Karpas-422 (cell line): ENCODE results near the gene SLC15A2. TPM values are rescaled to one million over a fixed set of nuclear protein-coding genes. Genes with fewer than 3 reads are reported as not detected.

ENCODE experiments used
- DNase-seq: peaks from one replicate; pipeline ENCODE4 v3.0.0-alpha.2; 2015
- H2AFZ ChIP-seq: fragments of 200-600 bp; sonication (generic); 2 replicates; pipeline ENCODE4 v1.6.1; 2014; ENCODE audit warnings: antibody characterized with exemption, low read length, mixed read lengths
- H3K27ac ChIP-seq: fragments of 200-600 bp; sonication (generic); 2 replicates; pipeline ENCODE4 v1.5.1; 2014; ENCODE audit warnings: mild to moderate bottlenecking, low read length, moderate library complexity
- H3K27me3 ChIP-seq: fragments of 200-600 bp; sonication (generic); 2 replicates; pipeline ENCODE4 v1.6.1; 2014; ENCODE audit warnings: low read length, mixed read lengths
- H3K36me3 ChIP-seq: fragments of 200-600 bp; sonication (generic); 2 replicates; pipeline ENCODE4 v1.6.1; 2014; ENCODE audit warnings: low read length, mixed read lengths; ENCODE audit not compliant: insufficient read depth
- H3K4me1 ChIP-seq: fragments of 200-600 bp; sonication (generic); 2 replicates; pipeline ENCODE4 v1.6.1; 2014; ENCODE audit warnings: mild to moderate bottlenecking, low read length, mixed read lengths
- H3K4me2 ChIP-seq: fragments of 200-600 bp; sonication (generic); 2 replicates; pipeline ENCODE4 v1.6.1; 2014; ENCODE audit warnings: low read length, low read depth, mild to moderate bottlenecking; ENCODE audit not compliant: poor library complexity, severe bottlenecking
- H3K4me3 ChIP-seq: fragments of 200-600 bp; sonication (generic); 2 replicates; pipeline ENCODE4 v1.5.1; 2014; ENCODE audit warnings: mild to moderate bottlenecking, antibody characterized with exemption, low read length, mixed read lengths
- H3K79me2 ChIP-seq: fragments of 200-600 bp; sonication (generic); 2 replicates; pipeline ENCODE4 v1.6.1; 2014; ENCODE audit warnings: mild to moderate bottlenecking, low read length, mixed read lengths
- H3K9ac ChIP-seq: fragments of 200-600 bp; sonication (generic); 2 replicates; pipeline ENCODE4 v1.6.0; 2014; ENCODE audit warnings: low read length
- H3K9me2 ChIP-seq: fragments of 200-600 bp; sonication (generic), shearing (Covaris generic); replicated peaks from 2 replicates; pipeline ENCODE4 v1.6.0; 2014; ENCODE audit warnings: mild to moderate bottlenecking, low read length, moderate library complexity; ENCODE audit not compliant: insufficient read depth
- H3K9me3 ChIP-seq: fragments of 300-700, 200-600 bp; sonication (generic); 2 replicates; pipeline ENCODE4 v1.6.1; 2014; ENCODE audit warnings: low read length, mixed read lengths
- H4K20me1 ChIP-seq: fragments of 200-600 bp; sonication (generic); 2 replicates; pipeline ENCODE4 v1.6.1; 2014; ENCODE audit warnings: mild to moderate bottlenecking, antibody characterized with exemption, low read length, low read depth; ENCODE audit not compliant: insufficient read depth
- total RNA-seq: library from RNA; depleted of rRNA; stranded (reverse); fragments of >200 nt; shearing (Covaris generic); gene quantifications from 2 replicates; pipeline ENCODE4 v1.2.3, GENCODE V29; 2014; ENCODE audit warnings: low replicate concordance; rRNA removed

The SLC15A2 gene
- total RNA-seq, 1 experiment from 2014 or later: 17.3 TPM

DNA sequence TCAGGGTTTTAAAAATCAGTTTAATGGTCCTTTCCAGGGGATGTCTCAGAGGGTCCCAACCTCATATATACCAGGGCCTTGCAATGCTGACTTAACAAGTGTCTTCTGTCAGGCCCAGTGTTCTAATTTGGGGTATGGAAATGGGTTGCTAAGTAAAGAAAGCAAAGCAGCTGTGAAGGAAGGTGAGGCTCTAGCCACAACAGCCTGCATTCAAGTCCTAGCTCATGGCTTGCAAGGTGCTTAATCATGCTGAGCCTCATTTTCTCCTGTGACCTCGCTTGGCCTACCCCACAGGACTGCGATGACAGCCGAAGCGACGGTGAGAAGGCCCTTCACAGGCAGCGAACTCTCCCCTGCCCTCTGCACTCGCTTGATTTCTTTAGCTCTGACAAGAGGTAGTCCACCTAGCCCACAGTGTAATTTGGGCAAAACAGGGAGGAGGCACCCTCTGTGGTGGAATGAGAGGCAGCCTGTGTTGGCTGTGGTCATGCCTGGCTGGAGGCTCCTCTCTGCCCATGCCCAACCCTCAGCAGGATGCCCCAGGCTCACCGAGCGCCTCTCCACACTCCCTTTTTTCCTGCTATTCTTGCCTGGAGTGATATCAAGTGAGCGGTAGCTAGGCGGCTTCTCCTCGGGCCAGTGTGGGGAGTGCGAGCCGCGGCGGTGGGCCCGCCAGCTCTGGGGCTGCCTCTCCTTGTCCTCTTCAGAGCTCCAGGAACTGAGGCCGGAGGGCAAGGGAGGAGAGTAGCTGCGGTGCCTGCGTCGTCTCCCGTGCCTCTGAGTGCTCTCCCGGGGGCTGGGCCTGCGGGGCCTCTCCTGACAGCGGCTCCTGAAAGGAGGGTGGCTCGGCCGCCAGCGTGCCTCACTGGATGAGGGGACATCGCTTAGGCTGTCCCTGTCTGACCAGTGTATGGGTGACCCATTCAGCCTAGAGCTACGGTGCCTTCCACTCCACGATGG, 98.7 kb downstream of the SLC15A2 start:
- Histone ChIP-seq H4K20me1 (no peaks in the 10 kb centered on the region), H3K27ac (peak overlapping the region; percentile 96), H3K4me1 (peaks cover 72% of the 10 kb centered on the region), H3K36me3 (no peaks in the 10 kb centered on the region), H3K79me2 (no peaks in the 10 kb centered on the region), H3K27me3 (no peaks in the 10 kb centered on the region), H3K9ac (peak overlapping the region; percentile 68), H3K4me3 (peak overlapping the region; percentile 52), H3K9me2 (no peaks in the 10 kb centered on the region), H3K9me3 (no peaks in the 10 kb centered on the region), H3K4me2 (peak overlapping the region; percentile 59), H2AFZ (0 out of 2 replicates have a peak overlapping the region, but pooled peaks have one; percentile 50)
- DNase-seq: peak; percentile 93

Other genes with a start within 250 kb of the SLC15A2 start
- gene HCLS1, start 233.5 kb upstream of the SLC15A2 start, total RNA-seq: 203 and 339 TPM in 2 replicates
- gene GOLGB1, start 144.7 kb upstream of the SLC15A2 start, total RNA-seq: 26.5 and 32.5 TPM in 2 replicates
- 56.3 and 62.8 TPM in 2 replicates for gene IQCB1, start 59.3 kb upstream of the SLC15A2 start, total RNA-seq
- 60.6 and 62.2 TPM in 2 replicates for gene EAF2, start 59.2 kb upstream of the SLC15A2 start, total RNA-seq
- gene ILDR1, start 127.8 kb downstream of the SLC15A2 start, total RNA-seq: 0.52 and 0.76 TPM in 2 replicates
- 8.5 and 24.4 TPM in 2 replicates for gene CD86, start 161.0 kb downstream of the SLC15A2 start, total RNA-seq